ENCODE measurements around the gene HM13.
A peak's percentile ranks its signal among the peaks of the same experiment; 100 is the strongest.
"Not testable (repeated sequence)": the region's sequence is repeated elsewhere in the genome, so short reads cannot be mapped to it uniquely, and the experiment has no call there.

Gene HM13

GRCh38 chr20:31514154-31515071, at the start of gene HM13:
HM13 (plus strand) TSS chr20:31514442; CDS start chr20:31514552, 110 bp downstream.
- peaks cover 0 to 49% (median 34%) of the 10 kb centered on the region in 4 donors for H3K4me1 ChIP-seq
- DNase-seq, result peak; percentile 87 to 96
- intact Hi-C loops (cut with DNase I; ENCODE audit: low total_unique reads), result no loop called here
- H3K36me3 ChIP-seq, result no peaks in the 10 kb centered on the region
- H3K4me3 ChIP-seq, result peak within 1 kb of the TSS; percentile 73 to 90
- peak within 1 kb of the TSS; percentile 72 to 75 for H3K27ac ChIP-seq
- H3K27me3 ChIP-seq, result no peaks in the 10 kb centered on the region
- H3K9me3 ChIP-seq, result no peaks in the 10 kb centered on the region
- TF ChIP-seq CTCF (IDR thresholded peaks at IDR 0.05), result peak; percentile 97 to 98

GRCh38 chr20:31470946-31471345, 43.3 kb upstream of the HM13 start:
- H3K36me3 ChIP-seq; H3K4me3 ChIP-seq; H3K27me3 ChIP-seq; intact Hi-C loops (cut with DNase I; ENCODE audit: low total_unique reads); DNase-seq; H3K27ac ChIP-seq; H3K9me3 ChIP-seq: not testable (repeated sequence)
- peaks cover 0 to 18% (median 11%) of the 10 kb centered on the region in 4 donors for H3K4me1 ChIP-seq

- Histone ChIP-seq H3K27me3 (no peaks in the 10 kb centered on the region), H3K4me3 (no peak overlapping the region), H3K27ac (no peak overlapping the region), H3K36me3 (no peaks in the 10 kb centered on the region), H3K9me3 (no peaks in the 10 kb centered on the region), H3K4me1 (peaks cover 0 to 29% (median 19%) of the 10 kb centered on the region in 4 donors)
- no peak for TF ChIP-seq CTCF (IDR thresholded peaks at IDR 0.05)
- intact Hi-C loops (cut with DNase I; ENCODE audit: low total_unique reads), result no loop called here
- no peak for DNase-seq
Measured at GRCh38 chr20:31472395-31473330, 41.6 kb upstream of the HM13 start.

GRCh38 chr20:31473331-31474096, 40.7 kb upstream of the HM13 start:
- Histone ChIP-seq H3K4me1 (peaks cover 0 to 29% (median 19%) of the 10 kb centered on the region in 4 donors), H3K9me3 (no peaks in the 10 kb centered on the region), H3K27ac (no peak overlapping the region), H3K4me3 (no peak overlapping the region), H3K36me3 (no peaks in the 10 kb centered on the region), H3K27me3 (no peaks in the 10 kb centered on the region)
- intact Hi-C loops (cut with DNase I; ENCODE audit: low total_unique reads), result no loop called here
- DNase-seq, result no peak
- no peak for TF ChIP-seq CTCF (IDR thresholded peaks at IDR 0.05)

- no peak for DNase-seq
- Histone ChIP-seq H3K4me1 (peaks cover 0 to 29% (median 19%) of the 10 kb centered on the region in 4 donors), H3K4me3 (no peak overlapping the region), H3K27ac (no peak overlapping the region), H3K9me3 (no peaks in the 10 kb centered on the region), H3K27me3 (no peaks in the 10 kb centered on the region), H3K36me3 (no peaks in the 10 kb centered on the region)
- no peak for TF ChIP-seq CTCF (IDR thresholded peaks at IDR 0.05)
- intact Hi-C loops (cut with DNase I; ENCODE audit: low total_unique reads), result no loop called here
Measured at GRCh38 chr20:31474097-31474436, 40.2 kb upstream of the HM13 start.

All from tibial artery (tissue), 4 donors.